ENCODE measurements around the gene NCOA3.
"Not testable (repeated sequence)": the region's sequence is repeated elsewhere in the genome, so short reads cannot be mapped to it uniquely, and the experiment has no call there.

GRCh38 chr20:47507275-47507981, 5.7 kb downstream of the NCOA3 start:
- TF ChIP-seq CTCF, EP300, POLR2AphosphoS5 (IDR thresholded peaks at IDR 0.05): not testable (repeated sequence)
